HG03439 (cell line): ENCODE measurements around the gene RAI1.

Experiments used
- ATAC-seq: cut with Tn5 transposase; IDR thresholded peaks from one replicate; pipeline ENCODE4 v1.9.1; 2021; ENCODE audit warnings: mild to moderate bottlenecking, moderate library complexity; ENCODE audit not compliant: unreplicated experiment

RAI1 gene

DNA sequence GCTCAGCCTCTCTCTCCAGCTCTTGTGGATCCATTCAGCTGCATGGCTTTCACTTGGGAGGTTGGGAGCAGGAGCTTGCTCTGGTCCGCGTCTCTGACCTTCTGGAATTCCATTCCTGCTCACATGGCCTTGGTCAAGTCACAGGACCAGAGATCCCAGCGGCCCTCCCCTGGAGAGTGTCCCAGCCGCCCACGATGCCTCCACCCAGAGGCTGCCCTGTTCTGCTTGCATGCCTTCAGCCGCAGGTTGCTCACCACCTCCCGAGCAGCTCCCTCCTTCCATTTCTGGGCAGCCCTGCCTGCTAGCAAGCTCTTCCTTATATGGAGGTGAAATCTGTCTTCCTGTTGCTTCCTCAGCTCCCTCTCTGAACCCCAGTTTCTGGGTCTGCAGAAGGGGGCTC lies 32.6 kb downstream of the RAI1 start:
- ATAC-seq: no peak

DNA sequence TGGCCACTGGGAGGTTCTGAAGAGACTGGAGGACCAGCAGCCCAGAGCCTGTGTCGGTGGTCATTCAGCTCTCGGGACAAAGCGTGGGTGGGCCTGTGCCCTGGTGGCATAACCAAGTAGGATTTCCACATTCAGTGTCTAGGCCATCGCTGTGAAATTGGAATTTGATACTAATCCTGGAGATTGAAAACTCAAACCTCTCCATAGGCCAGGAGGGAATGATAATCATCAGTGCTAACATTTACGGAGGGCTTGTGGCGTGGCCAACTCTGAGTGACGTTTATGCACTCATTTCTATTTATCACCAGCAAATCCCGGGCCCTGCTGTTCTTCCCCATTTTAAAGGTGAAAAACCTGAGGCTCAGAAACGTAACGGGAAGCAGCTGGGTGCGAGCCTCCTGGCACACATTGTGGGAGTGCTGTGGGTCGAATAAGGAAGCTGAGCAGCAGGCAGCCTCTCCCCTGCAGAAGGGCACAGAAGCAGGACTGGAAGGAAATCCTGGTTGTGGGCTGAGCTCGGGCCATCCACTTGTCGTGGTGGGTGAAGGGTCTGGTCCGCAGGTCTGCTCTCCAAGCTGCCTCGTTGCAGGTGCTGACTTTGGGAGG lies 33.1 kb downstream of the RAI1 start:
- no peak for ATAC-seq

GRCh38 chr17:17714879-17715278 lies 33.6 kb downstream of the RAI1 start:
- no peak for ATAC-seq

DNA sequence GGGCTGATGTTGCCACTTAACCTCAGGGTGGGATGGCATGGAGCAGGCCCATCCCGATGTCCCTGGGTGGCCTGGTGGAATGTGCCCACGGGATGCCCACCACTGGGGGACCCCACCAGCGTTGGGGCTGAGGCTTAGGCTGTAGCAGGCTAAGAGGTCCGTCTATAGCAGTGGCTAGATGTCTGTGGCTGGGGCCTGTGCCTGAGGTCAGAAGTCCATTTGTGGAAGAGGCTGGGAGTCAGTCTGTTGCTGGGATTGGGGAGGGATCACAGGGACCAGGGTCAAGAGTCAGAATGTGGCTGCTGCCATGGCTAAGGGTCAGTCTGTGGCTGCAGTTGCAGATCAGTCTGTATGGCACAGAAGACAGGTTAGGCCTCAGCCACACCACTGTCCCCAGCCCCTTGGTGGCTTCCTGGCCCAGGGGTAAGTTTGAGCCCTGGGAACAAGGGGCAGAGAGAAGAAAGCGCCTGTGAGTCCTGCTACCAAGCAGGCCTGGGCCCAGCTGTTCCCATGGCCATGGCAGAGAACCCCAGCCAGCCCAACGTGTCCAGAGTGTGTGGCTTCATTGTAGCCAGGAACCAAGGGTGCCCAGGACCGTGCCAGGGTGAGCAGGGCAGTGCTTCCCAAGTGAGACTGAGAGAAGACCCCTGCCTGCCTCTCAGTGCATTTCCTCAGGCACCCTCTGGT lies 35.7 kb downstream of the RAI1 start:
- ATAC-seq: no peak

GRCh38 chr17:17718251-17718650 lies 37.0 kb downstream of the RAI1 start:
- no peak for ATAC-seq

DNA sequence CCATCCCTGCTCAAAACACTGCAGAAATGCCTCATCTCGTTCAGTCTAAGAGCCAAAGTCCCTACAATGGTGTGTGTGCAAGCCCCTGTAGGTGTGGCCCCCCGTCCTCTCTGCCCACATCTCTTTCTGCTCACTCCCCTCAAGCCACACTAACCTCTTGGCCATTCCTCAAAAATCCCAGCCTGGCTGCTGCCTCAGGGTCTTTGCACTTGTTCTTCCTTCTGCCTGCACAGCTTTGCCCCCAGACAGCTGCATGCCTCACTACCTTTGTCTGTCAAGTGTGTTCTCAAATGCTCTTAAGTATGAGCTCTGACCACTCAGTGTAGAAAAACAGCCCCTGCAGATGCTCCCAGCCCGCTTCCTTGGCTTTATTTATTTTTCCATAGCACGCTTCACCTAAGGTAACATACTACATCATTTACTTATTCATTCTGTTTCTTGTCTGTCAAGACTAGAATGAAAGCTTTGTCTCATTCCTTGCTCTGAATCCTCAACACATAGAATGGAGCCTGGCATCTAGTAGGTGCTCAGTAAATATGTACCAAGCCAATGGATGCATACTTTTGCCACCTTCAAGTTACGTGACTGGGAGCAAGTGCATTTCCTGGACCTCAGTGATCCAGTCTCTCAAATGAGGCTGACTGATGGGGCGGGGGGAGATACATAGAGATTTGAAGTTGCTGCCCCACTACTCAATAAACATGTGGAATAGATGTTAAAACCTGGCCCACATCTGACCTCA lies 38.1 kb downstream of the RAI1 start:
- ATAC-seq: no peak

GRCh38 chr17:17719966-17720543 lies 38.8 kb downstream of the RAI1 start:
- ATAC-seq: no peak

GRCh38 chr17:17721140-17721668 lies 39.9 kb downstream of the RAI1 start:
- ATAC-seq: no peak

DNA sequence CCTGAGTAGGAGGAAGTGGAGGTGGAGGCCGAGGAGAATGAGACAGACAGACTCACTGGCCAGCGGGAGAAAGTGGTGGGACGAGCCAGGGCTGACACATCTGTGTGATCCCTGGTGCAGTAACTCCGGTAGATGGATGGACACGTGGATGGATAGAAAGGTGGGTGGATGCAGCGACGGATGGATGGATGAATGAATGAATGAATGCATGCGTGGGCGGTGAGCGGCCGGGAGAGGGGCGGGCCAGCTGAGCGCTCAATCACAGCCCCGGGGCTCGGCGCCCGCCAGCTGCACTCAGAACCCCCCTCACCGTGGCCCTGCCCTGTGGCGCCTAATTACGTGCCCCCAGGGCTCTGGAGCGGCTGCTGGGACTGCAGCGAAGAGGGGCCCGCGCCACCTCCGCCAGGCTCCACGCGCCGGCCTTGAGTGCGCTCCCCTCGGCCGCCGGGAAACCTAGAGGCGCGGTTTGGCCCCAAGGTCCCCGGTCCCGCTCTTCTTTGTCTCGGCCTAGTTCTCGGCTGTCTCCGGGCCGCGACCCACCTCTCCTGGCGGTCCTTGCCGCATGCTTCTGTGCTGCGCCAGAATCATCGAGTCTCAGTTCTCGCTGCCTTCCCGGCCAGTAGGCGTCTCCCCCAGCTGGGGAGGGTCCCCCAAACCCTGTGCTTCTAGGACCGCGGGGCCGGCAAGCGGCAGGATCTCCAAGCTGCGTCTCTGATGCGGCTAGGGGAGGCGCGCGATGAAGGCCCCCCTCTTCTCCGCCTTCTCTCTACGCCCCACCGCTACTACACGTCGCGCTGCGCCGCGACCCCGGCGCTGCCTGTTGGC lies 41.0 kb downstream of the RAI1 start:
- ATAC-seq: no peak

- ATAC-seq: no peak
These were observed 41.7 kb downstream of the RAI1 start for GRCh38 chr17:17722906-17723353.

DNA sequence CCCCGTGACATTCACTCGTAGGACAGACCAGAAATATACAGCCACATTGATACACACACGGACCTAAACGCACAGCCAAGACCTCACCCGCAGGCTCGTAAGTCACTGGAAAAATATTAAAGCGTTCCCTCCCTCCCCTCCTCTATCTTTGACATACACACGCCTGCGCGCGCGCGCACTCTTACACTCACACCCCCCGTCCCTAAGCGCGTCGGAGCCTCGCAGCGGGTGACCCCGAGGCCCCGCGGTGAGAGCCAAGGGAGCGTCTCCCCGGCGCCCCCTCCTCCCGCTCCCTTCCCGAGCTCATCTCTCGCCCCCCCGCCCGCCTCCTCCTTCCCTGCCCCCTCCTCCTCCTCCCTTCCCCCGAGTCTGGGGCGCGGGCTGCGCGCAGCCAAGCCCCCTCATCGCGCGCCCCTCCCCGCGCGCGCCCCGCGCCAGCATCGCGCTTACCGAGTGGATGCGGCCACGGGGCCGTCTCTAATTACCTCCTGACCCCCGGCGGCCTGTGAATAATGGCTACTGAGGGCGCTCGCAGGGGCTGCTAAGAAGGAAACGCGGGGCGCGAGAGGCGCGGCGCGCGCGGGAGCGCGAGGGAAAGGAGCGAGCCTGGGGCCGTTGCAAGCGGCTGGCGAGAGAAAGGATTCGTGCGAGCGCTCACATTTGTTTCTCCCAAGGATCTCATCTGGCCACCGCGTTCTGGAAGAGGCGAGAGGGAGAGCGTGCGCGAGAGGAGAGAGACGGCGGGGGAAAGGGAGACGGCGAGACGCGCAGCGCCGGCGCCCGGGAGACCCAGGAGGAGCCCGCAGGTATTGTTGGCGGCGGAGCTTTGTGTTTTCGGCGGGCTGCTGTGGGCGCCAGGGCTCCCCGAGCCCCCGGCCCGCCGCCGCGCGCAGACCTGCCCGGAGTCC lies 42.4 kb downstream of the RAI1 start:
- no peak for ATAC-seq

DNA sequence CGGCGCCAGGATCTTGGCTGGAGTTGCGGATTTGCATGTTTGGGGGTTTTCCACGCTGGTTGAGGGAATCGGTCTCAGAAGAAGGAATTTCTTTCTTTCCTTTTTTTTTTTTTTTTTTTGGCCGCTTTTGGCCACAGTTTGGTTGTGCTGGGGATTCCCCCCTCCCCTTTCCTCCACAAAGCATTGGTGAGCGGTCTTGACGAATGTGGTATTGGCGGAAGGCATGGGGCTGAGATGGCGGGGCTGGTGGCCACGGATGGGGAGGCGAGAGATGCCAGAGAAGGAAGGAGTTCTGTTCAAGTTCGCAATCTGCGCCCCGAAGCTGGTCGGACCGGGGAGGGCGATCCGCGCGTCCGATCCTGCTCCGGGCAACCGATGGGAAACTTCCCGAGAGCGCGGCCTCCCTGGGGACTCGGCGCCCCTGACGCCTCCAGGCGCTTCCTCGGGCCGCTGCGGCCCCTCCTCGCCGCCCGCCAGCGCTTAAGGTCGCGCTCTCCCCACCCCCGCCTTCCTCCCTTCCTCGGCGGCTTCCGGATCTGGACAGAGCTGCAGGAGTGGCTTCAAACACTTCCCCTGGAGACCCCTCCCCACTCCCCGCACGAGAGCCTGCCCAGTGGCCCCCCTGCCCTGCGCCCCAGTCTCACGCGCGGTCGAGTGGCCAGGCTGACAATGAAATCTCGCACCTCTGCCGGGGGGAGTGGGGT lies 43.2 kb downstream of the RAI1 start:
- no peak for ATAC-seq

- ATAC-seq: no peak
These were observed 43.9 kb downstream of the RAI1 start for GRCh38 chr17:17725011-17725751.

DNA sequence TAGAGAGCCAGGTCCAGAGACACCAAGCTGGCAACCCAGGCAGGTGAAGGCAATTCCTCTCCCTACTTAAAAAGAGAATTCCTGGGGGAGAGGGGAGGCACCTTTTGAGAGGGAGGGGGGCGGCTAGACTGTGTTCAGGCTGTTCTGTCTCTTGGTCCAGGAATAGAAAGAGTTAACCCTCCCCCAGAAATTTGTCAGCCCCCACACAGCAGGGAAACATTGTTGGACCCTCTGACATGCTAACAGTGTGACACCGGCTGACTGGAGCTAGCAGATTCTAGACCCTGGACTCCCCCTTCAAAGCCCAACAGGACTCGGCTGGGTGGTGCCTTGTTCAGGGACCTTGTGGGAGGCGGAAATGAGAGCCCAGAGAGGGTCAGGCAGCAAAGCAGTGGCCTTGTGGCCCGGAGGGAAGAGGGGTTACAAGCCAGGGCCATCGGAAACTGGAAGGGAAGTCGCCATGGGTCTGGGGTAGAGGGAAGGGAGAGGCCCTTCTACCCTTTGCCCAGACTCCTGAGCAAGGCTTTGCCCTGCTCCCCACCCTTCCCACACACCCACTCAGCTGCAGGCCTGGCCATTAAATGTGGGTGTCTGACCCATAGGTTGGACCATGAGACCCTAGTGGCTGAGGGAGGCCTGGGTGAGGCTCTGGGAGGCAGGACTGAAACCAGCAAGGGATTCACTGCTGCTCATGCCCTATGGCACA lies 44.6 kb downstream of the RAI1 start:
- ATAC-seq: no peak

- ATAC-seq: no peak
These were observed 45.3 kb downstream of the RAI1 start for GRCh38 chr17:17726458-17727060.

GRCh38 chr17:17727111-17727659 lies 45.9 kb downstream of the RAI1 start:
- no peak for ATAC-seq

GRCh38 chr17:17728146-17728545 lies 46.9 kb downstream of the RAI1 start:
- ATAC-seq: no peak
